ENCODE data around the gene OLFM3.

DNA sequence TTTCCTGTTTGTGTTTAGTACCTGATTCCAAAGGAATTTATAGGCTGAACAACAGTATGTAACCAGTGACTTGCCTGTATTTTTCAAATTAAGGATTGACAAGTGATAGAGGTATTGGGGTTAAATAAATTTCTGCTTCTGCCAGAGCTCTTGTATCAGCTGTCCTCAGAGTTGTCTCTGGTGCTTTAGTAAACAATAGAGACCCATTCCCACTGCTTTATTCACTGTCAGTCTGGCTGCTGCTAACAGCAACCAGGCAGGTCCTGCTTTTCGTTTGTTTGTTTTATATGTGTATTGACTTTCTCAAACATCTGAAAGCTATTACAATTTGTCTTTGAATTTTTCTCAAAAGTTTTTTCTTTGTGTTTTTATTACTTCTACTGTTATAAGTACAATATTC lies 76.1 kb downstream of the OLFM3 start:
- TF ChIP-seq, protein P1, sequence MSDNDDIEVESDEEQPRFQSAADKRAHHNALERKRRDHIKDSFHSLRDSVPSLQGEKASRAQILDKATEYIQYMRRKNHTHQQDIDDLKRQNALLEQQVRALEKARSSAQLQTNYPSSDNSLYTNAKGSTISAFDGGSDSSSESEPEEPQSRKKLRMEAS (IDR thresholded peaks at IDR 0.05), result no peak
- TF ChIP-seq, protein P2, sequence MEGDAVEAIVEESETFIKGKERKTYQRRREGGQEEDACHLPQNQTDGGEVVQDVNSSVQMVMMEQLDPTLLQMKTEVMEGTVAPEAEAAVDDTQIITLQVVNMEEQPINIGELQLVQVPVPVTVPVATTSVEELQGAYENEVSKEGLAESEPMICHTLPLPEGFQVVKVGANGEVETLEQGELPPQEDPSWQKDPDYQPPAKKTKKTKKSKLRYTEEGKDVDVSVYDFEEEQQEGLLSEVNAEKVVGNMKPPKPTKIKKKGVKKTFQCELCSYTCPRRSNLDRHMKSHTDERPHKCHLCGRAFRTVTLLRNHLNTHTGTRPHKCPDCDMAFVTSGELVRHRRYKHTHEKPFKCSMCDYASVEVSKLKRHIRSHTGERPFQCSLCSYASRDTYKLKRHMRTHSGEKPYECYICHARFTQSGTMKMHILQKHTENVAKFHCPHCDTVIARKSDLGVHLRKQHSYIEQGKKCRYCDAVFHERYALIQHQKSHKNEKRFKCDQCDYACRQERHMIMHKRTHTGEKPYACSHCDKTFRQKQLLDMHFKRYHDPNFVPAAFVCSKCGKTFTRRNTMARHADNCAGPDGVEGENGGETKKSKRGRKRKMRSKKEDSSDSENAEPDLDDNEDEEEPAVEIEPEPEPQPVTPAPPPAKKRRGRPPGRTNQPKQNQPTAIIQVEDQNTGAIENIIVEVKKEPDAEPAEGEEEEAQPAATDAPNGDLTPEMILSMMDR (IDR thresholded peaks at IDR 0.05 in 2 of 3, conservative IDR thresholded peaks at IDR 0.05 in 1 of 3; ENCODE audit: borderline replicate concordance in 1 of 3, insufficient read depth in 1 of 3, low read depth in 2 of 3, low read length in 2 of 3), result no peak
- TF ChIP-seq EGR1 (IDR thresholded peaks at IDR 0.05; ENCODE audit: low read depth), result no peak
